RWPE1 (cell line): ENCODE measurements around the gene PITPNC1.

ENCODE experiments used
- CTCF ChIA-PET: fragments of 350-600 bp; sonication (Branson Sonifier 250); formaldehyde crosslinking; extraction: SDS; loops from one replicate; lab custom pipeline; 2021; lab: Yijun Ruan, JAX
- POLR2A ChIA-PET: fragments of 400-600 bp; formaldehyde crosslinking; extraction: SDS; loops from one replicate; lab custom pipeline; 2020; ENCODE audit warnings: antibody characterized with exemption; ENCODE audit not compliant: low non-redundant PET; lab: Yijun Ruan, JAX
- DNase-seq: peaks from one replicate; pipeline ENCODE4 v3.0.0; 2012; ENCODE audit warnings: low spot score
- H3K27ac ChIP-seq: fragments of 450-650 bp; 2 replicates; pipeline ENCODE4 v1.5.1; 2017
- CTCF ChIP-seq: fragments of 450-650 bp; conservative IDR thresholded peaks from 2 replicates; pipeline ENCODE4 v1.5.1; 2017; ENCODE audit warnings: low read depth, mild to moderate bottlenecking

The PITPNC1 gene

DNA sequence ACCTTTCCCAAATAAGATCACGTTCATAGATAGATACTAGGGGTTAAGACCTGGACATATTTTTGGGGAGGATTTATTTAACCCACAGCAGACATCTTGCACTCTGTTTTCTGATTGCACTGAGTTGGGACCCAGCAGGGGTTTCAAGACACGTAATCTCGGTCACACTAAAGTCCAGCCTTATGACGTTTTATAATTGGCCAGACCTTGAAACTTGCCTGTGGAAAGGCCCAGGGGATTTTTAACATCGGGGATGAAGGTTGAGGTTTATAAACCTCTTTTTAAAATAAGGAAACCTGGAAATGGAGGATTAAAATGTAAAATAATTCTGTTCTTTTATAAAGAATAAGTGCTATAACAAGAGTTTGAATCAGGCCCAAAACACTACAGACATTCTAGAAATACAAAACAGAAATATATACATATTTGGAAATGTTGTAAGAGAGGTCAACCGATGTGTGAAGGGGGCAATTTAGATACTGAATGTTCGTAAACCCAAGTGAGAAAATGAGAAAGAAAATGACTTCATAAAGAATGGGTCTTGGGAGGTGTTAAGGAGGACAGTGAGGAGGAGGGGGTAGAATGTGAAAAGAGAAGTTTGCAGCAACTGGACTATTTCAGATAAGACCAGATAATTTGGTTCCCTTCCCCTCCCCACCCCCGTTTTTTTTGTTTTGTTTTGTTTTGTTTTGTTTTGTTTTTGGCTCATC, 279.6 kb downstream of the PITPNC1 start:
- TF ChIP-seq CTCF: no peak
- H3K27ac ChIP-seq: no peak overlapping the region
- ChIA-PET POLR2A (no interaction called here), CTCF (no interaction called here)
- no peak for DNase-seq

- no peak overlapping the region for H3K27ac ChIP-seq
- ChIA-PET CTCF (no interaction called here), POLR2A (no interaction called here)
- DNase-seq: no peak
- TF ChIP-seq CTCF: no peak
Observed at GRCh38 chr17:67657596-67657995, 280.5 kb downstream of the PITPNC1 start.

DNA sequence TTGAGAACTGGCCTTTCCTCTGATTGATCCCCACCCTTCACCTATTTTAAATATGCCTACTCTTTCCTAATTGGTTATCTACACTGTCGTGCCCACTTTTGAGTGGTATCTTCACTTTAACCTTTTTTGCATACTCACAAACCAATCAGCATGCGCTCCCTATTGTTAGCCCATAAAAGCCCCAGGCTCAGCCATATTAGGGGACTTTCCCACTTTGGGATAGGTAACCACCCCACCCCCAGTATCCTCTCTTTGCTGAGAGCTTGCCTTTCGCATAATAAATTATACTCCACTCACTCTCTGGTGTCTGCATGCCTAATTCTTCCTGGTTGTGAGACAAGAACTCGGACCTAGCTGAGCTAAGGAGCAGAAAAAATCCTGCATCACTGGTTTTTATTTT, 281.2 kb downstream of the PITPNC1 start:
- no peak for TF ChIP-seq CTCF
- CTCF ChIA-PET: interaction anchor here (0.7 to 1.1 kb wide), 3 partner anchors 19 to 943 kb away, joined by 3 to 4 read pairs (median 3); no protein-coding TSS in a partner anchor
- H3K27ac ChIP-seq: no peak overlapping the region
- no peak for DNase-seq
- POLR2A ChIA-PET: interaction anchor here (0.5 kb wide), 1 partner anchor 36 kb away, joined by 3 read pairs; no protein-coding TSS in a partner anchor

GRCh38 chr17:67659028-67659427, 281.9 kb downstream of the PITPNC1 start:
- TF ChIP-seq CTCF: no peak
- no peak overlapping the region for H3K27ac ChIP-seq
- DNase-seq: no peak
- POLR2A ChIA-PET: no interaction called here
- CTCF ChIA-PET: interaction anchor here (1.1 kb wide), 1 partner anchor 20 kb away, joined by 3 read pairs; no protein-coding TSS in a partner anchor

DNA sequence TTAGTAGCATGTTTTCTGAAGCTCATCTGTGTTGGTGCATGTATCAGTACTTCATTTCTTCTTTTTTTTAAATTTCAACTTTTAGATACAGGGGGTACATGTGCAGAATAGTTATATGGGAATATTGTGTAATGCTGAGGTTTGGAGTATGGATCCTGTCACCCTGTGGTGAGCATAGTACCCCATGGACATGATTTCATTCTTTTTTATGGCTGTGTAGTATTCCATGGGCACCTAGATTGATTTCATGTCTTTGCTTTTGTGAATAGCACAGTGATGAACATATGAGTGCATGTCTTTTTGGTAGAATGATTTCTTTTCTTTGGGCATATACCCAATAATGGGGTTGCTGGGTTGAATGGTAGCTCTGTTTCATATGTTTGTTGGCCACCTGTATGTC, 285.6 kb downstream of the PITPNC1 start:
- TF ChIP-seq CTCF: no peak
- DNase-seq: no peak
- H3K27ac ChIP-seq: no peak overlapping the region
- POLR2A ChIA-PET: no interaction called here
- CTCF ChIA-PET: no interaction called here

DNA sequence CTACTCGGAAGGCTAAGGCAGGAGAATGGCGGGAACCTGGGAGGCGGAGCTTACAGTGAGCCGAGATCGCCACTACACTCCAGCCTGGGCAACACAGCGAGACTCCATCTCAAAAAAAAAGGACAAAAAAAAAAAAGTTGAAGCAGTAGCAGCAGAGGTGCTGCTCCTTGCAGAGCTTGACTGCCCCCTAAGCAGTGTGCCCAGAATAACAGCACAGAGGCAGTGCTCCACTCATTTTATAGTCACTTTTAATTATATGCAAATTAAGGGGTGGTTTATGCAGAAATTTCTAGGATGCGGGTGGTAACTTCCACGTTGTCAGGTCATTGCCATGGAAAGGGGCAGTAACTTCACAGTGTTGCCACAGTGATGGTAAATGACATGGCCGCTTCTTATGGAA, 286.4 kb downstream of the PITPNC1 start:
- CTCF ChIA-PET: interaction anchor here (0.6 kb wide), 3 partner anchors 49 to 356 kb away, joined by 3 to 5 read pairs (median 5); no protein-coding TSS in a partner anchor
- DNase-seq: no peak
- TF ChIP-seq CTCF: no peak
- POLR2A ChIA-PET: no interaction called here
- no peak overlapping the region for H3K27ac ChIP-seq
